K562 (cell line): ENCODE measurements around the gene CHL1. TPM values are rescaled to one million over a fixed set of nuclear protein-coding genes. Genes with fewer than 3 reads are reported as not detected.

Experiments
- ATAC-seq: fragments of 200-7000 bp; cut with Tn5 transposase; 3 replicates; pipeline ENCODE4 v1.9.1; 2020; ENCODE audit warnings: moderate library complexity
- BruUV-seq: library from RNA; stranded (reverse); fragments of 400-500 nt; replicated peaks from 2 replicates; lab custom pipeline; 2021; lab: Mats Ljungman, UMichigan
- CTCF ChIA-PET: fragments of 300-600 bp; formaldehyde crosslinking; extraction: SDS; loops from one replicate; lab custom pipeline; 2021; ENCODE audit warnings: low intra/inter-chr PET ratio; lab: Yijun Ruan, JAX
- POLR2A ChIA-PET: fragments of 300-600, 350-650 bp; sonication (Branson Sonifier 250); formaldehyde crosslinking; extraction: SDS; loops from one replicate; lab custom pipeline; 2021; ENCODE audit warnings: antibody characterized with exemption, inconsistent platforms; lab: Yijun Ruan, JAX
- DNase-seq, 4 experiments: peaks; one replicate each; pipeline versions ENCODE4 v3.0.0 to v3.0.0-alpha.2; 2011 to 2018; ENCODE audit warnings: low spot score in 3 of 4, mixed read lengths in 3 of 4; ENCODE audit errors: extremely low read depth in 1 of 4
- FAIRE-seq: peaks from 2 replicates; lab custom pipeline; 2011; peaks lifted over from hg19 to GRCh38; lab: Jason Lieb, UNC
- H2AFZ ChIP-seq: 2 replicates; pipeline ENCODE4 v1.6.0; 2011; ENCODE audit warnings: low read depth, low read length, control low read depth, inconsistent platforms
- H3K27ac ChIP-seq: fragments of 200-600 bp; 3 replicates; pipeline ENCODE4 v1.8.0; 2011; ENCODE audit warnings: low read depth, mild to moderate bottlenecking, control low read depth, inconsistent platforms, low read length, moderate library complexity, mixed read lengths; ENCODE audit errors: extremely low read depth
- H3K27me3 ChIP-seq, 2 experiments: fragments of 300-600 bp in 1 of 2; 2 replicates in 1 of 2; 3 replicates in 1 of 2; pipeline versions ENCODE4 v1.6.0 to v1.8.0; 2011; ENCODE audit warnings: inconsistent platforms in 2 of 2, low read length in 2 of 2, mild to moderate bottlenecking in 1 of 2, mixed read lengths in 1 of 2, moderate library complexity in 1 of 2; ENCODE audit not compliant: control insufficient read depth in 2 of 2, insufficient read depth in 2 of 2
- H3K36me3 ChIP-seq: fragments of 300-600 bp; 3 replicates; pipeline ENCODE4 v1.8.0; 2011; ENCODE audit warnings: mild to moderate bottlenecking, low read length, inconsistent platforms; ENCODE audit not compliant: control insufficient read depth, insufficient read depth
- H3K4me1 ChIP-seq, 2 experiments: fragments of 200-600 bp in 1 of 2; replicated peaks in 1 of 2; 2 replicates in 1 of 2; 3 replicates in 1 of 2; pipeline versions ENCODE4 v1.5.1 to v1.8.0; 2011; ENCODE audit warnings: inconsistent platforms in 2 of 2, low read length in 2 of 2, mild to moderate bottlenecking in 1 of 2, mixed read lengths in 1 of 2, moderate library complexity in 1 of 2; ENCODE audit not compliant: control insufficient read depth in 2 of 2, insufficient read depth in 2 of 2
- H3K4me2 ChIP-seq: 2 replicates; pipeline ENCODE4 v1.6.1; 2011; ENCODE audit warnings: low read length, control low read depth, inconsistent platforms, mixed read lengths; ENCODE audit not compliant: insufficient read depth
- H3K4me3 ChIP-seq: fragments of 200-600 bp; sonication (generic), shearing (Covaris generic); 2 replicates; pipeline ENCODE4 v1.5.1; 2016; ENCODE audit warnings: control low read depth, inconsistent platforms
- H3K79me2 ChIP-seq: fragments of 200-600 bp; 3 replicates; pipeline ENCODE4 v1.8.0; 2011; ENCODE audit warnings: low read length, inconsistent platforms; ENCODE audit not compliant: control insufficient read depth, insufficient read depth
- H3K9ac ChIP-seq, 2 experiments: 2 replicates each; pipeline versions ENCODE4 v1.6.0 to v1.6.1; 2011; ENCODE audit warnings: low read depth in 2 of 2, low read length in 2 of 2, control low read depth in 1 of 2, inconsistent platforms in 1 of 2, mild to moderate bottlenecking in 1 of 2, mixed read lengths in 1 of 2; ENCODE audit not compliant: insufficient read depth in 1 of 2
- H3K9me1 ChIP-seq: one replicate; pipeline ENCODE4 v1.6.0; 2011; ENCODE audit warnings: inconsistent platforms, mild to moderate bottlenecking, low read length, moderate library complexity; ENCODE audit not compliant: control insufficient read depth, insufficient read depth
- H3K9me3 ChIP-seq: replicated peaks from 2 replicates; pipeline ENCODE4 v1.5.1; 2011; ENCODE audit warnings: low read depth, low read length, inconsistent platforms; ENCODE audit not compliant: control insufficient read depth, insufficient read depth
- H4K20me1 ChIP-seq: replicated peaks from 2 replicates; pipeline ENCODE4 v1.6.1; 2011; ENCODE audit warnings: low read length, inconsistent platforms, mixed read lengths; ENCODE audit not compliant: control insufficient read depth, insufficient read depth
- CBFA2T2 ChIP-seq: fragments of 450-650 bp; conservative IDR thresholded peaks from 2 replicates; pipeline ENCODE4 v1.6.1; 2017; ENCODE audit warnings: mild to moderate bottlenecking
- CREM ChIP-seq: IDR thresholded peaks from 2 replicates; pipeline ENCODE4 v1.6.1; 2014; ENCODE audit warnings: antibody characterized with exemption, low read depth
- KDM2B ChIP-seq: fragments of 250-450 bp; sonication (Bioruptor Pico); IDR thresholded peaks from 2 replicates; pipeline ENCODE4 v1.8.0; 2021; ENCODE audit warnings: mild to moderate bottlenecking, moderate library complexity
- PML ChIP-seq: IDR thresholded peaks from 2 replicates; pipeline ENCODE4 v1.6.1; 2012; ENCODE audit warnings: low read length, inconsistent platforms
- POLR2G ChIP-seq: fragments of 200-400 bp; formaldehyde crosslinking; IDR thresholded peaks from 2 replicates; pipeline ENCODE4 v1.6.1; 2017; ENCODE audit warnings: low read depth, mild to moderate bottlenecking, antibody characterized with exemption, low read length, moderate library complexity
- PRPF4 ChIP-seq: fragments of 200-400 bp; formaldehyde crosslinking; IDR thresholded peaks from one replicate; pipeline ENCODE4 v1.6.1; 2017; ENCODE audit warnings: low read length, low read depth, mild to moderate bottlenecking; ENCODE audit not compliant: insufficient read depth, poor library complexity, severe bottlenecking
- TBP ChIP-seq: optimal IDR thresholded peaks from 2 replicates; pipeline ENCODE3; 2011; ENCODE audit warnings: low read depth, low read length, improper control_type of control experiment
- TGIF2 ChIP-seq: sonication (generic); formaldehyde crosslinking; IDR thresholded peaks from 2 replicates; pipeline ENCODE4 v1.8.1; 2022; ENCODE audit warnings: mild to moderate bottlenecking, missing genetic modification reagents, moderate library complexity
- ZNF311 ChIP-seq: fragments of 250-450 bp; sonication (Bioruptor Pico); IDR thresholded peaks from 2 replicates; pipeline ENCODE4 v1.4.0; 2020; ENCODE audit warnings: mild to moderate bottlenecking, moderate library complexity
- ZNF316 ChIP-seq: fragments of 450-650 bp; IDR thresholded peaks from 2 replicates; pipeline ENCODE4 v1.6.1; 2016
- ZNF57 ChIP-seq: fragments of 450-650 bp; formaldehyde crosslinking; IDR thresholded peaks from 2 replicates; pipeline ENCODE4 v1.4.0; 2020; ENCODE audit warnings: mild to moderate bottlenecking, moderate library complexity
- WGBS: fragments of 100-300 bp; shearing (Covaris generic); methylation state at CpG from one replicate; pipeline ENCODE4 v1.1.6; 2016; ENCODE audit warnings: low coverage, mixed read lengths; ENCODE audit not compliant: insufficient coverage; ENCODE audit errors: missing lambda C conversion rate; 5-methylcytosine and 5-hydroxymethylcytosine counted together
- in situ Hi-C: fragments of 300-500 bp; cut with MboI; formaldehyde crosslinking; loops from 4 replicates; pipeline ENCODE4 v1.15.0; 2018; ENCODE audit warnings: inconsistent platforms, mixed read lengths
- intact Hi-C: fragments of 100-400 bp; cut with micrococcal nuclease; formaldehyde crosslinking; loops from 2 replicates; pipeline ENCODE4 v1.14.2; 2022
- polyA plus RNA-seq, 8 experiments: library from polyadenylated mRNA; depleted of rRNA in 4 of 8; stranded (reverse) in 5 of 8; unstranded in 3 of 8; fragments of >200 nt; fragmentation: Nextera tagmentation in 2 of 8; fragmentation: Illumina TruSeq in 1 of 8; extraction: Ambion mirVana in 2 of 8; extraction: Trizol in 1 of 8; gene quantifications; 2 replicates each; pipeline versions ENCODE4 v1.2.1 to v1.2.3, GENCODE V29; 2011 to 2014; ENCODE audit warnings: inconsistent platforms in 1 of 8, missing spikeins in 1 of 8
- total RNA-seq, 7 experiments: library from RNA; depleted of rRNA in 6 of 7; stranded (reverse); fragments of >200 nt in 6 of 7; fragmentation: Illumina TruSeq in 2 of 7; extraction: Trizol in 2 of 7; gene quantifications; 2 replicates each; pipeline versions ENCODE4 v1.2.1 to v1.2.3, GENCODE V29; 2011 to 2021; ENCODE audit warnings: low replicate concordance in 1 of 7
- TF ChIP-seq, protein P1 (sequence below): fragments of 450-650 bp; formaldehyde crosslinking; IDR thresholded peaks from 2 replicates; pipeline ENCODE4 v1.4.0; 2020; ENCODE audit warnings: mild to moderate bottlenecking, mixed read lengths

The CHL1 gene
- total and polyA plus RNA-seq, 9 of the 15 experiments (the other 6 are each of a cell fraction or from before 2014, with no cell fraction given) = 0.02 TPM; not detected in 8

DNA sequence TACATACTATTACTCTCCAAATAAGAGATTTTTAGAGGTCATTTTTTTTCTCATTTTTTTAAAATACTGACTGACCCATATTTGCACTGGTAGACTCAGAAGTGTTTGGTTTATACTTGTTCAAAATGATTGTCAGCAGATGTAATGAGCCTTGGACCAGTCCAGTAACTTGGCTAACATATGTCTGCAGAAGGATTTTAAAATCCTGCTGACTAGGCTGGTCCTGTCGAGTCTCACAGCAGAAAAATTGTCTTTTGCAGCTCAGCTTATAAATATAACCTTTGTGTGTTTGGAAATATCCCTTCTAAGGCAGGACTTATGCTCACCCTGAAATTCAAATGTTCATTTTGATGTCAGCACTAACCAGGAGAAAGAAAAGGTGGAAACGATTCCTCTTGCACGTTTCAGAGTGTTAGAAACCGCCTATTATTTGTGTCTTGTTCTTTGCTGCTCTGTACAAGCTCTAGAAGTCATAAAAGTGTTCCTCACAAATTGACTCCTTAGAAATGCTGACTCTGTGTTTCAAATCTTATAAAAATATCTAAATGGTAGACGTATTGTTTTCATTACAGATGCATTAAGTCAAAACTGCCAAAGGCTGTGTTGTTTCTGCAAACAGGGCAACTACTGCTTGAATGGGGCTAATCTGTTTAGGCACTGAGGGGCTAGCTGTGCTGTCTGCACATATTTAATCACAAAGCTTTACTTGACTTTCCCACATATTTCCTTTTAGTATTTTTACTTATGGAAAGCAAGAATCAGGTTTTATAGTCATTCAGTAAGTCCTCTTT is 95.3 kb downstream of the CHL1 start:
- Histone ChIP-seq H3K27me3 (no peaks in the 10 kb centered on the region), H3K36me3 (no peaks in the 10 kb centered on the region), H3K4me1 (no peaks in the 10 kb centered on the region), H3K9me3 (no peaks in the 10 kb centered on the region), H3K9ac (no peak overlapping the region), H3K4me3 (no peak overlapping the region), H3K27ac (no peak overlapping the region), H3K4me2 (no peak overlapping the region), H2AFZ (no peak overlapping the region), H3K79me2 (no peaks in the 10 kb centered on the region), H3K9me1 (no peaks in the 10 kb centered on the region), H4K20me1 (no peaks in the 10 kb centered on the region)
- 1% methylated on average over 5 of the region's 5 CpGs for WGBS
- no peak for ATAC-seq
- TF ChIP-seq ZNF316 (peak; percentile 23; the same call in 1 of the 2 replicates), KDM2B (CRISPR knock-in tag) (no peak)
- intact Hi-C loops = no loop called here
- no peak for FAIRE-seq
- no peak for DNase-seq
- CTCF ChIA-PET = no interaction called here
- in situ Hi-C loops = no loop called here
- POLR2A ChIA-PET = no interaction called here
- BruUV-seq = no TSS peak

DNA sequence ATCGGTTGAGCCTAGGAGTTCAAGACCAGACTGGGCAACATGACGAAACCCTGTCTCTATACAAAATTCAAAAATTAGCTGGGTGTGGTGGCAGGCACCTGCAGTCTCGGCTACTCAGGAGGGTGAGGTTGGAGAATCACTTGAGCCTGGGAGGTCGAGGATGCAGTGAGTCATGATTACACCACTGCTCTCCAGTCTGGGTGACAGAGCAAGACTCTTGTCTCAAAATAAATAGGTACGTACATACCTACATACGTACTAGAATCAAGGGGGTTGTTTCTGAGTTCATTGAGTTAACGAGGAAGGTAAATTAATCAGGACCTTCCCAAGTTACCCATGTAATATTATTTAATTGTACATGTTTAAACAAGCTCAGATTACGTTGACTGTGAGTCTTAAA is 97.5 kb downstream of the CHL1 start:
- no peaks in the 10 kb centered on the region for H3K27me3 ChIP-seq
- FAIRE-seq (no peak), ATAC-seq (no peak), DNase-seq (no peak)
- CTCF ChIA-PET = no interaction called here
- H3K4me1 ChIP-seq = no peaks in the 10 kb centered on the region
- H3K4me3 ChIP-seq = no peak overlapping the region
- POLR2A ChIA-PET = no interaction called here
- no peak overlapping the region for H2AFZ ChIP-seq
- no peaks in the 10 kb centered on the region for H3K36me3 ChIP-seq
- H3K9me1 ChIP-seq = no peaks in the 10 kb centered on the region
- WGBS = 2% methylated on average over 8 of the region's 8 CpGs
- H3K27ac ChIP-seq = no peak overlapping the region
- no peaks in the 10 kb centered on the region for H3K79me2 ChIP-seq
- H3K9me3 ChIP-seq = no peaks in the 10 kb centered on the region
- intact Hi-C loops = no loop called here
- H3K9ac ChIP-seq = no peak overlapping the region
- no peak overlapping the region for H3K4me2 ChIP-seq
- no TSS peak for BruUV-seq
- in situ Hi-C loops = no loop called here
- no peaks in the 10 kb centered on the region for H4K20me1 ChIP-seq
- TF ChIP-seq TGIF2 (CRISPR knock-in tag) (no peak), ZNF311 (no peak), PML (no peak), CREM (no peak), POLR2G (no peak), ZNF57 (CRISPR knock-in tag) (no peak), TBP (no peak), PRPF4 (no peak), CBFA2T2 (no peak)
- TF ChIP-seq, protein P1, sequence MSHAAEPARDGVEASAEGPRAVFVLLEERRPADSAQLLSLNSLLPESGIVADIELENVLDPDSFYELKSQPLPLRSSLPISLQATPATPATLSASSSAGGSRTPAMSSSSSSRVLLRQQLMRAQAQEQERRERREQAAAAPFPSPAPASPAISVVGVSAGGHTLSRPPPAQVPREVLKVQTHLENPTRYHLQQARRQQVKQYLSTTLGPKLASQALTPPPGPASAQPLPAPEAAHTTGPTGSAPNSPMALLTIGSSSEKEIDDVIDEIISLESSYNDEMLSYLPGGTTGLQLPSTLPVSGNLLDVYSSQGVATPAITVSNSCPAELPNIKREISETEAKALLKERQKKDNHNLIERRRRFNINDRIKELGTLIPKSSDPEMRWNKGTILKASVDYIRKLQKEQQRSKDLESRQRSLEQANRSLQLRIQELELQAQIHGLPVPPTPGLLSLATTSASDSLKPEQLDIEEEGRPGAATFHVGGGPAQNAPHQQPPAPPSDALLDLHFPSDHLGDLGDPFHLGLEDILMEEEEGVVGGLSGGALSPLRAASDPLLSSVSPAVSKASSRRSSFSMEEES (CRISPR knock-in tag) = no peak
